Stimulated activated CD8-positive, alpha-beta memory T cell treated with anti-CD3 and anti-CD28 coated beads, Interleukin-15, amount 100 ng/mL, for 4 hours (primary cell): ENCODE measurements around the gene NF1.
"Not testable (repeated sequence)": the region's sequence is repeated elsewhere in the genome, so short reads cannot be mapped to it uniquely, and the experiment has no call there.

Experiments used
- DNase-seq, 2 donors: peaks; one replicate each; pipeline ENCODE4 v3.0.0-alpha.2; 2020; ENCODE audit warnings: low read depth in 2 of 2

NF1 gene

GRCh38 chr17:31178951-31179350 is 84.2 kb downstream of the NF1 start:
- not testable (repeated sequence) for DNase-seq

GRCh38 chr17:31195305-31195704 is 100.5 kb downstream of the NF1 start:
- no peak for DNase-seq

DNA sequence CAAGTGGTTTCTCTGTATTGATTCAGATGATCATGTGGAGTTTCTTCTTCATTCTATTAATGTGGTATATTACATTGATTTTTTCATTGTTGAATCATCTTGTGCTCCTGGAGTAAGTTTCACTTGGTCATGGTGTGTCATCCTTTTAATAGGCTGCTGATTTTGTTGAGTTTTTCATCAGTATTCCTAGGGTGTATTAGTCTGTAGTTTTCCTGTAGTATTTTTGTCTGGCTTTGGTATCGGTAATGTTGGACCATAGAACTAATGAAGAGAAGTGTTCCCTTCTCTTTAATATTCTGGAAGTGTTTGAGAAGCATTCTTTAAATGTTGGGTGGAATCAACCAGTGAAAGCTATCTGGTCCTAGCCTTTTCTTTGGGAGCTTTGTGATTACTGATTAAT is 103.2 kb downstream of the NF1 start:
- no peak for DNase-seq

DNA sequence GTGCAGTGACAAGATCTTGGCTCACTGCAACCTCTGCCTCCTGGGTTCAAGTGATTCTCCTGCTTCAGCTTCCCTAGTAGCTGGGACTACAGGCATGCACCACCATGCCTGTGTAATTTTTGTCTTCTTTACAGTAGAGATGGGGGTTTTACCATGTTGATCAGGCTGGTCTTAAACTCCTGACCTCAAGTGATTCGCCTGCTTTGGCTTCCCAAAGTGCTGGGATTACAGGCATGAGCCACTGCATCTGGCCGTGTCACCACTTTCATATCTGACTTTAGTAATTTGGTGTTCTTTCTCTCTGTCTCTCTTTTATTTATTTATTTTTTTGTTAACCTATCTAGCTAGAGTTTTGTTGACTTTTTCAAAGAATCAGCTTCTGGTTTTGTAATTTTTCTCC is 103.9 kb downstream of the NF1 start:
- DNase-seq, result not testable (repeated sequence)

- no peak for DNase-seq
These were observed 105.5 kb downstream of the NF1 start for GRCh38 chr17:31200287-31200686.

- DNase-seq, result no peak
These were observed 108.2 kb downstream of the NF1 start for GRCh38 chr17:31202968-31203367.

- DNase-seq, result no peak
These were observed 116.7 kb downstream of the NF1 start for GRCh38 chr17:31211352-31212012.

GRCh38 chr17:31216031-31216751 is 121.4 kb downstream of the NF1 start:
- DNase-seq, result no peak

- no peak for DNase-seq
These were observed 129.6 kb downstream of the NF1 start for GRCh38 chr17:31224366-31224765.

DNA sequence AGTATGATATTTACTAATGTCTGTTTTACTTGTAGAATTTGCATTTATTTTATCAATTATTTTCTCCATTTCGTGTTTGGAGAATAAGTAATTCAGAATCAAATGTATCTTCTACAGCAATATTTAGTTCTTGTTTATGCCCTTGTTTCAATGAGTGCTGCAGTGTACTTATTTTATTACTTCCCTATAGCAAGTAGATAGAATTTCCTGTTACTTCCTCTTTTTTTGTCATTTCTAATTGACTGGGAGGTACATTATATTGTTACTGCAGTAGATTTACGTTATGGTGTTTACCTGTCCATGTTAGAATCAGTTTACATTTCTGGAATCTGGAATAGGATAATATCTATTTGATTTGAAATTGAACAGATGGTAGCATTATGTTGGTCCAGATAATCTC is 131.1 kb downstream of the NF1 start:
- DNase-seq, result no peak

GRCh38 chr17:31226373-31226772 is 131.6 kb downstream of the NF1 start:
- DNase-seq, result peak in 1 of 2 donors; percentile 1

DNA sequence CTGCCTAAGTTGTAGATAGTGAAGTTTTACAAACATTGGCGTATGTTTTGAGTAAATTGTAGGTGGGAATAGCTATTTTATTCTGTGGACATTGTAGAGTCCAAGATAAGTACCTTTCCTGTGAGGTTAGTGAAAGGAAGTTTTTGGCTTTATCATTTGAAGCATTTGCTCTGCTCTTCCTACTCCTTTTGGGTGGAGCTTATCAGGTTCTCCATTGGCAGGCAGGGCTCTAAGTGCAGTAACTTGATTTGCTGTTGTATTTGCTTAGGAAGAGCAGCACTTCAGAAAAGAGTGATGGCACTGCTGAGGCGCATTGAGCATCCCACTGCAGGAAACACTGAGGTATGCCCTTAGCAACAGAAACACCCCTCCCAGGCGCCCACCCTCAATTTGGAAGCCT is 132.2 kb downstream of the NF1 start:
- DNase-seq, result no peak

DNA sequence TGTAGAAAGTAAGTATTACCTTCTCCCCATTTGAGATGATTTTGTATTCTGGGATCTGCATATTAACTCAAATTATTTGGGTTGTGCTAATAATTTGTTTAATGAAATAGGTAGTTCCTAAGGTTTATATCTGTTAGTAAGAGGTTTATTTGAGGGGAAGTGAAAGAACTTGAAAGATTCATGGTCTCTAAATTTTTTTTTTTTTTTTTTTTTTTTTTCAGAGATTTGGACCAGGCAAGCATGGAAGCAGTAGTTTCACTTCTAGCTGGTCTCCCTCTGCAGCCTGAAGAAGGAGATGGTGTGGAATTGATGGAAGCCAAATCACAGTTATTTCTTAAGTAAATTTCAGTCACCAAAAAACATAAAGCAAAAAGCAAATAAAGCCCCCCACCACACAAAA is 137.1 kb downstream of the NF1 start:
- DNase-seq, result no peak

DNA sequence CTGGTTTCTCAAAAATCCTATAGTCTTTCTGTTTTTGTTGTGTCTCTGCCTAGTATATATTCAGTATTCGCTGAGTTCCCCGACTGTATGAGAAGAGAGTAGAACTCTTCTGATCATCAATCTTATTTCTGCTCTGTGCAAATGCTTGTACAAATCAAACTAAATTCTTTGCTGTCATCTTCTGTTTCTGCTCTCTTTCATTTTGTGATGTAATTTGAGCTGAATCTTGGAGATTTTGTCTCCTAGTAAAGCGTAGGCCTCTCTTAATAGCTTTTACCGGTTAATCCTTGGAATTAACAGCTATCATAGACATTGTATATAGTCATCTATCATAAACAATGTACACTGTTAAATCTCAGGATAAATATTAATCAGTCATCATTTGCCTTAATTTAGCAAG is 140.3 kb downstream of the NF1 start:
- DNase-seq, result no peak

GRCh38 chr17:31236137-31236536 is 141.4 kb downstream of the NF1 start:
- no peak for DNase-seq

GRCh38 chr17:31236712-31237111 is 141.9 kb downstream of the NF1 start:
- DNase-seq, result no peak

GRCh38 chr17:31241116-31241515 is 146.3 kb downstream of the NF1 start:
- DNase-seq, result no peak

DNA sequence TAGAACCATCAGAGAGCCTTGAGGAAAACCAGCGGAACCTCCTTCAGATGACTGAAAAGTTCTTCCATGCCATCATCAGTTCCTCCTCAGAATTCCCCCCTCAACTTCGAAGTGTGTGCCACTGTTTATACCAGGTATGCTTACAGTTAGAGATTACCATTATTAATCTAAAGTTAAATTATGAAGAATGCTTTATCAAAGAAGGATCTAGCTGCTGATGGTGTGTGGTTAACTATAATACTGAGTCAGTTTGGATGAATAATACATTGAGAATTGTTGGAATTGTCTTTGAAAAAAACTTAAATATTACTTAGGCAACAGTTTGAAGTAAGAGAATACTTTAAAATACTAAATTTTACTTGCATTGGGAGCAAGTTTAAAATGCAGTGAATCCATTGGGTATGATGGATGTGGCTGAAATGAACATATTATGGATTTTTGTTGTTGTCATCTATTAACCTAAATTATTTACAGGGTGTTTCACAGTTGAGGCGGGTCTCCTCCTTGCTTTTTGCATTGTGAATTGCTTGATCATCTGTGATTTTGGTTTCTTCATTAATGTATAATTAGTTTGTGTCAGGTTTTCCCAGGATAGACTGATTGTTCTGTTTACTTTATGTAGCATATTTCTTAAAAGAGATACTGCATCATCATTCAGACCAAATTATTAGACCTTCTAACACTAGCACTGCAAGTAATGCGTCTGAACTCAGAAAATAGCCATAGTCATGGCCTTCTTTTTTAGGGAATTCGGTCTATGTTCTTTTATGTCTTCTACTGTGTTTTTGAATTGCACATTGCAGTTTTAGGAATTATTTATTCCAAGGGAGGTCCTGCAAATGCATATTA is 154.4 kb downstream of the NF1 start:
- no peak for DNase-seq

DNA sequence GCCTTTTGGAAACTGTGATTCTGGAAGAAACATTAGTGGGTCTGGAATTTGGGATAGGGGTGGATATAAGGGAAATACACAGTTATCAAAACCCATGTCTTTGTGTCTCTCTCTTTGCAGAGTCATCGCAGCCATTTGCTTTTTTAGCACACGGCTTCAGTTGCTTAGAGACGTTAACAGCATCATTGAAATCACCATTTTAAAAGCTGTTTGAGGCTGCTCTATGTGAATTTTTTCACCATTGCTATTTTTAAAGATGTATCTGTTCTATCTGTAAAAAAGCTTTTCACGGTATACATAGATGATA is 155.0 kb downstream of the NF1 start:
- no peak for DNase-seq

- DNase-seq, result no peak
These were observed 155.5 kb downstream of the NF1 start for GRCh38 chr17:31250229-31250628.

DNA sequence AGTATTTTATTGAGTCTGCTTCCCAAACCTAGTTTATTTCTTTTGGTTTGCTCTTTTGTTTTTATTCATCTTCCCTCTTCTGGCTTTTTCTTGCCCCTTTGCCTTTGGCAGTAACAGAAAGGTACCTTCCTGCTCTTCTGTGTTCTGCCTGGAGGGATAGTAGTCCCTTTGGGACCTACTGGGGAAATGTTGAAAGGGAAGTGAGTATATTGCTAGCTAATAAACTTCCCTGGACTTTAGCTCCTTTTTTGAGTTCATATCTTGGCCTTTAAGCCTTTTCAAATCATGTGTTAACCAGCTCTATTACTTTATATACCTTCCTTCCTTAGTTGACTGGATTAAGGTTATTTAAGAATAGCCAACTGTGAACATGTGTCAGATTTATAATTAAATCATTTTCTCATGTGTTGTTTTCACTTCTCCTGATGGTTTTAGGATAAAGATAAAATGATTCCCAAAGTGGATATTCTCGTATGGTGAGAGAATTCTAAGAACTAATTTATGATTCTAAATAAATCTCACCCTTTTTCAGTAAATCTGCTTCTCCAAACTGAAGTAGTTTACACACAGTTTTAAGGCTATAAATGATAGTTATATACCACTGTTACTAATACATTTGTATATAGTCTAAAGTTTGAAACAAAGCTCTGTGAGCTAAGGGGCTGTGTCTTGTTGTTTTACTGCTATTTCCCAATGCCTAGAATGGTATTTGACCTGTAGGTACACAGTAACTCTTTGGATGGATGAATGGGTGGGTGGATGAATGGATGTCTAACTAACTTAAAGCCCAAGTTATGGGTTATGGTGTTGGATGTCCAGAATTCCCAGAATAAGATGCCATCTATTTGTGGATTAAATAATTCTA is 156.6 kb downstream of the NF1 start:
- no peak for DNase-seq

- DNase-seq, result no peak
These were observed 157.2 kb downstream of the NF1 start for GRCh38 chr17:31251970-31252328.
